ENCODE results near the gene SDS. TPM values are rescaled to one million over a fixed set of nuclear protein-coding genes. Genes with fewer than 3 reads are reported as not detected.
A peak's percentile ranks its signal among the peaks of the same experiment; 100 is the strongest.

SDS gene
- total and polyA plus RNA-seq, 2 of the 13 experiments (the other 11 are each of a cell fraction or from before 2014, with no cell fraction given): not detected

- no peak overlapping the region for H3K9ac ChIP-seq (ENCODE audit: insufficient read depth, low read depth, low read length)
- DNase-seq (ENCODE audit: low spot score) (no peak), FAIRE-seq (no peak), ATAC-seq (no peak)
- peaks cover 6 to 16% of the 10 kb centered on the region in 2 experiments; a peak in 4 of 5 replicates for H3K27me3 ChIP-seq (ENCODE audit: control insufficient read depth in 1 of 2, insufficient read depth in 2 of 2, low read length in 2 of 2)
- H3K9me3 ChIP-seq (ENCODE audit: low read length): no peaks in the 10 kb centered on the region
- no peak overlapping the region for H3K4me2 ChIP-seq (ENCODE audit: low read depth, low read length)
- TF ChIP-seq ZNF768 (CRISPR knock-in tag; IDR thresholded peaks at IDR 0.05) (peak; percentile 87), PBX3 (CRISPR knock-in tag; IDR thresholded peaks at IDR 0.05; ENCODE audit: borderline replicate concordance) (no peak)
- intact Hi-C loops (cut with micrococcal nuclease; ENCODE audit: unreplicated experiment) (no loop called here), in situ Hi-C loops (cut with HindIII; ENCODE audit: extremely low pct_ligation_motif_present, low pct_unique_long_range_greater_than_20kb) (no loop called here)
- no peak overlapping the region for H2AFZ ChIP-seq (ENCODE audit: low read length)
- 0 out of 2 replicates have a peak, but pooled peaks cover 13% of the 10 kb centered on the region for H3K4me1 ChIP-seq (ENCODE audit: insufficient read depth, low read length)
- no peaks in the 10 kb centered on the region for H3K36me3 ChIP-seq (replicated peaks in 1 of 2; ENCODE audit: control insufficient read depth in 1 of 2, insufficient read depth in 2 of 2, low read length in 2 of 2)
- POLR2A ChIA-PET: no interaction called here
- no peaks in the 10 kb centered on the region for H3K79me2 ChIP-seq (ENCODE audit: insufficient read depth, low read length)
- 78% methylated on average over 3 of the region's 3 CpGs for WGBS (ENCODE audit: low lambda C conversion rate)
- H3K27ac ChIP-seq (ENCODE audit: extremely low read length, insufficient read depth, low read length): no peak overlapping the region
- BruUV-seq (replicated peaks): no TSS peak
- no peak overlapping the region for H3K4me3 ChIP-seq (replicated peaks in 1 of 3; ENCODE audit: insufficient read depth in 1 of 3, low read depth in 2 of 3, low read length in 3 of 3)
- CTCF ChIA-PET (ENCODE audit: low intra/inter-chr PET ratio, low total read pairs): no interaction called here
- no peaks in the 10 kb centered on the region for H4K20me1 ChIP-seq (ENCODE audit: insufficient read depth, low read length)
Measured at GRCh38 chr12:113347107-113347506, 56.6 kb downstream of the SDS start.

GRCh38 chr12:113346353-113346752 is 57.3 kb downstream of the SDS start:
- H3K79me2 ChIP-seq (ENCODE audit: insufficient read depth, low read length): no peaks in the 10 kb centered on the region
- peaks cover 6 to 16% of the 10 kb centered on the region in 2 experiments; a peak in 4 of 5 replicates for H3K27me3 ChIP-seq (ENCODE audit: control insufficient read depth in 1 of 2, insufficient read depth in 2 of 2, low read length in 2 of 2)
- in situ Hi-C loops (cut with HindIII; ENCODE audit: extremely low pct_ligation_motif_present, low pct_unique_long_range_greater_than_20kb): no loop called here
- H3K9me3 ChIP-seq (ENCODE audit: low read length): no peaks in the 10 kb centered on the region
- ChIA-PET POLR2A (no interaction called here), CTCF (ENCODE audit: low intra/inter-chr PET ratio, low total read pairs) (no interaction called here)
- DNase-seq (ENCODE audit: low spot score) (no peak), FAIRE-seq (no peak), ATAC-seq (no peak)
- no peaks in the 10 kb centered on the region for H3K36me3 ChIP-seq (replicated peaks in 1 of 2; ENCODE audit: control insufficient read depth in 1 of 2, insufficient read depth in 2 of 2, low read length in 2 of 2)
- no peaks in the 10 kb centered on the region for H4K20me1 ChIP-seq (ENCODE audit: insufficient read depth, low read length)
- 0 out of 2 replicates have a peak, but pooled peaks cover 13% of the 10 kb centered on the region for H3K4me1 ChIP-seq (ENCODE audit: insufficient read depth, low read length)
- no peak overlapping the region for H3K27ac ChIP-seq (ENCODE audit: extremely low read length, insufficient read depth, low read length)
- no peak overlapping the region for H3K4me2 ChIP-seq (ENCODE audit: low read depth, low read length)
- H2AFZ ChIP-seq (ENCODE audit: low read length): no peak overlapping the region
- H3K9ac ChIP-seq (ENCODE audit: insufficient read depth, low read depth, low read length): no peak overlapping the region
- intact Hi-C loops (cut with micrococcal nuclease; ENCODE audit: unreplicated experiment): no loop called here
- 43% methylated on average over 5 of the region's 5 CpGs for WGBS (ENCODE audit: low lambda C conversion rate)
- H3K4me3 ChIP-seq (replicated peaks in 1 of 3; ENCODE audit: insufficient read depth in 1 of 3, low read depth in 2 of 3, low read length in 3 of 3): no peak overlapping the region
- BruUV-seq (replicated peaks): no TSS peak
- TF ChIP-seq FOXP4 (CRISPR knock-in tag; IDR thresholded peaks at IDR 0.05) (no peak), PAWR (CRISPR knock-in tag; IDR thresholded peaks at IDR 0.05; ENCODE audit: borderline replicate concordance) (no peak), ZNF383 (CRISPR knock-in tag; IDR thresholded peaks at IDR 0.05; ENCODE audit: borderline replicate concordance) (no peak), CAMTA2 (CRISPR knock-in tag; IDR thresholded peaks at IDR 0.05; ENCODE audit: borderline replicate concordance) (no peak), FOXK2 (IDR thresholded peaks at IDR 0.05) (no peak), ERF (CRISPR knock-in tag; IDR thresholded peaks at IDR 0.05) (no peak), THAP8 (CRISPR knock-in tag; IDR thresholded peaks at IDR 0.05; ENCODE audit: borderline replicate concordance) (no peak), ZNF740 (CRISPR knock-in tag; IDR thresholded peaks at IDR 0.05) (no peak), E2F1 (CRISPR knock-in tag; IDR thresholded peaks at IDR 0.05) (no peak), POGZ (CRISPR knock-in tag; IDR thresholded peaks at IDR 0.05) (no peak), SIX4 (CRISPR knock-in tag; IDR thresholded peaks at IDR 0.05) (no peak), SRY (CRISPR knock-in tag; IDR thresholded peaks at IDR 0.05) (no peak), ZSCAN9 (CRISPR knock-in tag; IDR thresholded peaks at IDR 0.05; ENCODE audit: borderline replicate concordance) (no peak)
